ENCODE results near the gene VPS13D. TPM values are rescaled to one million over a fixed set of nuclear protein-coding genes. Genes with fewer than 3 reads are reported as not detected.
"Not testable (repeated sequence)": the region's sequence is repeated elsewhere in the genome, so short reads cannot be mapped to it uniquely, and the experiment has no call there.

The VPS13D gene
- total RNA-seq, 1 experiment from 2014 or later: 33.1 TPM

GRCh38 chr1:12521096-12521495, 291.3 kb downstream of the VPS13D start:
- intact Hi-C loops (cut with micrococcal nuclease; ENCODE audit: unreplicated experiment): no loop called here
- DNase-seq (ENCODE audit: low read depth, low spot score) (no peak), ATAC-seq (no peak)
- no peaks in the 10 kb centered on the region for H3K36me3 ChIP-seq (ENCODE audit: control insufficient read depth, insufficient read depth, low read length)
- no peaks in the 10 kb centered on the region for H3K9me3 ChIP-seq (ENCODE audit: control insufficient read depth, insufficient read depth, low read depth, low read length)
- in situ Hi-C loops (cut with HindIII; ENCODE audit: low pct_unique_long_range_greater_than_20kb, low sequenced_read_pairs): no loop called here
- no peak overlapping the region for H3K4me3 ChIP-seq (ENCODE audit: low read depth in 2 of 2, low read length in 2 of 2)
- peaks cover 23% of the 10 kb centered on the region for H3K4me1 ChIP-seq (ENCODE audit: control insufficient read depth, insufficient read depth, low read length)
- BruUV-seq (replicated peaks): no TSS peak
- ChIA-PET POLR2A (no interaction called here), CTCF (no interaction called here)
- no peaks in the 10 kb centered on the region for H3K27me3 ChIP-seq (ENCODE audit: control insufficient read depth, insufficient read depth, low read length)
- H3K27ac ChIP-seq (ENCODE audit: low read length): peak overlapping the region; percentile 65; the same call in 1 of the 2 replicates
- TF ChIP-seq, protein P1, sequence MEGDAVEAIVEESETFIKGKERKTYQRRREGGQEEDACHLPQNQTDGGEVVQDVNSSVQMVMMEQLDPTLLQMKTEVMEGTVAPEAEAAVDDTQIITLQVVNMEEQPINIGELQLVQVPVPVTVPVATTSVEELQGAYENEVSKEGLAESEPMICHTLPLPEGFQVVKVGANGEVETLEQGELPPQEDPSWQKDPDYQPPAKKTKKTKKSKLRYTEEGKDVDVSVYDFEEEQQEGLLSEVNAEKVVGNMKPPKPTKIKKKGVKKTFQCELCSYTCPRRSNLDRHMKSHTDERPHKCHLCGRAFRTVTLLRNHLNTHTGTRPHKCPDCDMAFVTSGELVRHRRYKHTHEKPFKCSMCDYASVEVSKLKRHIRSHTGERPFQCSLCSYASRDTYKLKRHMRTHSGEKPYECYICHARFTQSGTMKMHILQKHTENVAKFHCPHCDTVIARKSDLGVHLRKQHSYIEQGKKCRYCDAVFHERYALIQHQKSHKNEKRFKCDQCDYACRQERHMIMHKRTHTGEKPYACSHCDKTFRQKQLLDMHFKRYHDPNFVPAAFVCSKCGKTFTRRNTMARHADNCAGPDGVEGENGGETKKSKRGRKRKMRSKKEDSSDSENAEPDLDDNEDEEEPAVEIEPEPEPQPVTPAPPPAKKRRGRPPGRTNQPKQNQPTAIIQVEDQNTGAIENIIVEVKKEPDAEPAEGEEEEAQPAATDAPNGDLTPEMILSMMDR (IDR thresholded peaks at IDR 0.05): no peak
- TF ChIP-seq REST (IDR thresholded peaks at IDR 0.05; ENCODE audit: insufficient read depth in 1 of 2, low read depth in 2 of 2, low read length in 1 of 2) (no peak), POLR2AphosphoS5 (IDR thresholded peaks at IDR 0.05; ENCODE audit: low read depth, low read length) (no peak), TCF7L2 (IDR thresholded peaks at IDR 0.05; ENCODE audit: low read depth, low read length) (no peak), SIN3A (IDR thresholded peaks at IDR 0.05; ENCODE audit: borderline replicate concordance, insufficient read depth, low read depth, low read length) (no peak)

DNA sequence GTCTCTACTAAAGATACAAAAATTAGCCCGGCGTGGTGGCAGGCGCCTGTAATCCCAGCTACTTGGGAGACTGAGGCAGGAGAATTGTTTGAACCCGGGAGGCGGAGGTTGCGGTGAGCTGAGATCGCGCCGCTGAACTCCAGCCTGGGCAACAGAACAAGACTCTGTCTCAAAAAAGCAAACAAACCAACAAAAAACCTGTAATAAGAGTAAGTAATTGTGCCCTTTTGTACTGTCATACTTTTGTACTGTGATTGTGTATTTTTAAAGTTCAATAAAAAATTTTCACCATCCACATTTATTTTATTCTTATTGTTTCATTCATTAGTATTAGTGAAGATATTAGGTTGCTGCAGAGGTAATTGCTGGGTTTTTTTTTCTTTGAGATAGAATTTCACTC, 292.9 kb downstream of the VPS13D start:
- H3K9me3 ChIP-seq (ENCODE audit: control insufficient read depth, insufficient read depth, low read depth, low read length); intact Hi-C loops (cut with micrococcal nuclease; ENCODE audit: unreplicated experiment); DNase-seq (ENCODE audit: low read depth, low spot score); POLR2A ChIA-PET; BruUV-seq (replicated peaks); H3K4me3 ChIP-seq (ENCODE audit: low read depth in 2 of 2, low read length in 2 of 2); ATAC-seq; H3K36me3 ChIP-seq (ENCODE audit: control insufficient read depth, insufficient read depth, low read length); in situ Hi-C loops (cut with HindIII; ENCODE audit: low pct_unique_long_range_greater_than_20kb, low sequenced_read_pairs); H3K27me3 ChIP-seq (ENCODE audit: control insufficient read depth, insufficient read depth, low read length); H3K27ac ChIP-seq (ENCODE audit: low read length); CTCF ChIA-PET: not testable (repeated sequence)
- H3K4me1 ChIP-seq (ENCODE audit: control insufficient read depth, insufficient read depth, low read length): peaks cover 29% of the 10 kb centered on the region

DNA sequence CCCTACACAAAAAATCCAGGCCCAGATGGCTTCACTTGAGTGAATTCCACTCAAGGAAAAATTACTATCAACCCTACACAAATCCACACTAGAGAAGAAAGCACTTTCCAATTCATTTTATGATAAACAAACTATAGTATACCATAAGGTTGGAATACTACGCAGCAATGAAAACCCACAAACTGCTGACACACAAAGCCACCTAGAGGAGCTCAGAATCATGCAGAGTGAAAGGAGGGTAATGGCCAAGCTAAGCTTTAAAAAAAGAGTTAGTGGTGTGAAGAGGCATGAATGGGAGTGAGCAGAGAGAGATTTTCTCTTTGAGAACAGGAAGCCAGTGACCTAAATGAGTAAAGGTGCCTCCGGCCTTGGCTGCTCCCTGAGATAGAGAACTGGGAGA, 294.4 kb downstream of the VPS13D start:
- ChIA-PET CTCF (interaction anchor here (0.7 kb wide), 1 partner anchor 141 kb away, joined by 7 read pairs; no protein-coding TSS in a partner anchor), POLR2A (no interaction called here)
- no TSS peak for BruUV-seq (replicated peaks)
- no peak for ATAC-seq
- DNase-seq (ENCODE audit: low read depth, low spot score): no peak
- peak overlapping the region; percentile 44 for H3K27ac ChIP-seq (ENCODE audit: low read length)
- no peak for TF ChIP-seq POLR2AphosphoS5 (IDR thresholded peaks at IDR 0.05; ENCODE audit: low read depth, low read length)
- TF ChIP-seq SIN3A (IDR thresholded peaks at IDR 0.05; ENCODE audit: borderline replicate concordance, insufficient read depth, low read depth, low read length): no peak
- no peaks in the 10 kb centered on the region for H3K27me3 ChIP-seq (ENCODE audit: control insufficient read depth, insufficient read depth, low read length)
- H3K9me3 ChIP-seq (ENCODE audit: control insufficient read depth, insufficient read depth, low read depth, low read length): no peaks in the 10 kb centered on the region
- intact Hi-C loops (cut with micrococcal nuclease; ENCODE audit: unreplicated experiment): no loop called here
- H3K4me1 ChIP-seq (ENCODE audit: control insufficient read depth, insufficient read depth, low read length): peaks cover 38% of the 10 kb centered on the region
- H3K4me3 ChIP-seq (ENCODE audit: low read depth in 2 of 2, low read length in 2 of 2): no peak overlapping the region
- in situ Hi-C loops (cut with HindIII; ENCODE audit: low pct_unique_long_range_greater_than_20kb, low sequenced_read_pairs): no loop called here
- H3K36me3 ChIP-seq (ENCODE audit: control insufficient read depth, insufficient read depth, low read length): no peaks in the 10 kb centered on the region

Data from Panc1 (cell line).